Measurements from ENCODE around the gene ATG4D.

GRCh38 chr19:10514211-10515145 lies 29.2 kb upstream of the ATG4D start:
- TF ChIP-seq, protein P1, sequence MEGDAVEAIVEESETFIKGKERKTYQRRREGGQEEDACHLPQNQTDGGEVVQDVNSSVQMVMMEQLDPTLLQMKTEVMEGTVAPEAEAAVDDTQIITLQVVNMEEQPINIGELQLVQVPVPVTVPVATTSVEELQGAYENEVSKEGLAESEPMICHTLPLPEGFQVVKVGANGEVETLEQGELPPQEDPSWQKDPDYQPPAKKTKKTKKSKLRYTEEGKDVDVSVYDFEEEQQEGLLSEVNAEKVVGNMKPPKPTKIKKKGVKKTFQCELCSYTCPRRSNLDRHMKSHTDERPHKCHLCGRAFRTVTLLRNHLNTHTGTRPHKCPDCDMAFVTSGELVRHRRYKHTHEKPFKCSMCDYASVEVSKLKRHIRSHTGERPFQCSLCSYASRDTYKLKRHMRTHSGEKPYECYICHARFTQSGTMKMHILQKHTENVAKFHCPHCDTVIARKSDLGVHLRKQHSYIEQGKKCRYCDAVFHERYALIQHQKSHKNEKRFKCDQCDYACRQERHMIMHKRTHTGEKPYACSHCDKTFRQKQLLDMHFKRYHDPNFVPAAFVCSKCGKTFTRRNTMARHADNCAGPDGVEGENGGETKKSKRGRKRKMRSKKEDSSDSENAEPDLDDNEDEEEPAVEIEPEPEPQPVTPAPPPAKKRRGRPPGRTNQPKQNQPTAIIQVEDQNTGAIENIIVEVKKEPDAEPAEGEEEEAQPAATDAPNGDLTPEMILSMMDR (IDR thresholded peaks at IDR 0.05), result no peak
- no peak for TF ChIP-seq POLR2A (IDR thresholded peaks at IDR 0.05)
